Breast epithelium (tissue), 3 donors: ENCODE results near the gene CTXND1.

Experiments
- POLR2A ChIP-seq: fragments of 450-650 bp; IDR thresholded peaks from one replicate; pipeline ENCODE4 v1.6.1; 2016; ENCODE audit warnings: antibody characterized with exemption, mild to moderate bottlenecking, moderate library complexity
- POLR2AphosphoS5 ChIP-seq, 3 donors: sonication (generic); formaldehyde crosslinking; IDR thresholded peaks; one replicate each; pipeline ENCODE4 v1.6.1; 2017; ENCODE audit warnings: antibody characterized with exemption in 3 of 3
- TF ChIP-seq, protein P1 (sequence below), 3 donors: fragments of 450-650 bp; IDR thresholded peaks; one replicate each; pipeline ENCODE4 v1.5.1; 2016 to 2017; ENCODE audit warnings: antibody characterized with exemption in 3 of 3, mild to moderate bottlenecking in 3 of 3, moderate library complexity in 3 of 3

DNA sequence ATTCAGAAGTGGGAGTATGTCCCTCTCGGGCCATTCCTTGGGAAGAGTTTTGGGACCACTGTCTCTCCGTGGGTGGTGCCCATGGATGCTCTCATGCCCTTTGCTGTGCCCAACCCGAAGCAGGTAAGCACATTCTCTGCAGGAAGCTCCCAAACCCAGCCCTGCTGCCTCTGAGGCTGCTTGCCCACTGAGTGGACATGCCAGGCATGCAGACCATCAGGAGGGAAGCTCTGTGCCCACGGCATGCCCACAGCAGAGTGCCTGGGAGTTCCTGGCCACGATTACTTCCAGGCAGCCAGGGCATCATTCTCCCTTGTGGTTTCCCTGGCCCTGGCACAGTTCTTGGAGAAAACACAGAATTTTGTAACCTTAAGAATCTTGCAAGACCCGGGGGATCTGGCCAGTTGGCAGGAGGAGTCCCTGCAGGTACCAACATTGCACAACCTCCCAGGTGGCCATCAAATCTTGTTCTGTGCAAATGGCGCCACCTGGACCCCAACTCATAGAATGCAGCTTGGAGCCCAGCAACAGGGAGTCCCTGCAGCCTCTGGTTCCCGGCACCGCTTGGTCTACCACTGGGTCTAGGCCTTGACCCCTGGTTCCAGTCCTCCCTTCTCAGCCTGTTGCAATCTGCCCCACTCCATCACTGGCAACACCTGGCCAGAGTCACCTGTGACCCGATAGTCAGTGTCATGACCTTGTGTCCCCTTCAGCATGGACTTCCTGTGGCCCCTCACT is 78.8 kb downstream of the CTXND1 start:
- TF ChIP-seq, protein P1, sequence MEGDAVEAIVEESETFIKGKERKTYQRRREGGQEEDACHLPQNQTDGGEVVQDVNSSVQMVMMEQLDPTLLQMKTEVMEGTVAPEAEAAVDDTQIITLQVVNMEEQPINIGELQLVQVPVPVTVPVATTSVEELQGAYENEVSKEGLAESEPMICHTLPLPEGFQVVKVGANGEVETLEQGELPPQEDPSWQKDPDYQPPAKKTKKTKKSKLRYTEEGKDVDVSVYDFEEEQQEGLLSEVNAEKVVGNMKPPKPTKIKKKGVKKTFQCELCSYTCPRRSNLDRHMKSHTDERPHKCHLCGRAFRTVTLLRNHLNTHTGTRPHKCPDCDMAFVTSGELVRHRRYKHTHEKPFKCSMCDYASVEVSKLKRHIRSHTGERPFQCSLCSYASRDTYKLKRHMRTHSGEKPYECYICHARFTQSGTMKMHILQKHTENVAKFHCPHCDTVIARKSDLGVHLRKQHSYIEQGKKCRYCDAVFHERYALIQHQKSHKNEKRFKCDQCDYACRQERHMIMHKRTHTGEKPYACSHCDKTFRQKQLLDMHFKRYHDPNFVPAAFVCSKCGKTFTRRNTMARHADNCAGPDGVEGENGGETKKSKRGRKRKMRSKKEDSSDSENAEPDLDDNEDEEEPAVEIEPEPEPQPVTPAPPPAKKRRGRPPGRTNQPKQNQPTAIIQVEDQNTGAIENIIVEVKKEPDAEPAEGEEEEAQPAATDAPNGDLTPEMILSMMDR (IDR thresholded peaks at IDR 0.05) = peak; percentile 55 to 91 (median 77)
- TF ChIP-seq POLR2AphosphoS5 (IDR thresholded peaks at IDR 0.05) (peak in 1 of 3 donors; percentile 61), POLR2A (no peak)
